IMR-90 (cell line): Measurements from ENCODE around the gene SLC8A1. TPM values are rescaled to one million over a fixed set of nuclear protein-coding genes. Genes with fewer than 3 reads are reported as not detected.
A peak's percentile ranks its signal among the peaks of the same experiment; 100 is the strongest.

ENCODE experiments used
- ATAC-seq: fragments of 200-7000 bp; cut with Tn5 transposase; 2 replicates; pipeline ENCODE4 v1.9.1; 2020; ENCODE audit warnings: low read depth, mild to moderate bottlenecking, moderate library complexity
- BruUV-seq: library from RNA; stranded (reverse); fragments of 400-500 nt; replicated peaks from 2 replicates; lab custom pipeline; 2021; lab: Mats Ljungman, UMichigan
- CTCF ChIA-PET: fragments of 300-600 bp; formaldehyde crosslinking; extraction: SDS; loops from one replicate; lab custom pipeline; 2021; ENCODE audit warnings: antibody characterized with exemption; lab: Yijun Ruan, JAX
- POLR2A ChIA-PET: fragments of 300-600 bp; sonication (Branson Sonifier 250); formaldehyde crosslinking; loops from one replicate; lab custom pipeline; 2022; ENCODE audit warnings: antibody characterized with exemption; ENCODE audit not compliant: unreplicated experiment; lab: Charles Lee
- DNase-seq: peaks from one replicate; pipeline ENCODE4 v3.0.0; 2013
- H2AFZ ChIP-seq: replicated peaks from 2 replicates; pipeline ENCODE3; 2013; ENCODE audit warnings: low read length, mild to moderate bottlenecking; ENCODE audit not compliant: poor library complexity
- H2AK5ac ChIP-seq: 2 replicates; pipeline ENCODE4 v1.6.1; 2013; ENCODE audit warnings: low read depth, low read length, inconsistent platforms
- H2AK9ac ChIP-seq: replicated peaks from 2 replicates; pipeline ENCODE3; 2013; ENCODE audit warnings: mild to moderate bottlenecking, low read depth, low read length, moderate library complexity; ENCODE audit not compliant: poor library complexity
- H2BK120ac ChIP-seq: 2 replicates; pipeline ENCODE4 v1.6.1; 2013; ENCODE audit warnings: low read depth, low read length, inconsistent platforms
- H2BK15ac ChIP-seq: 3 replicates; pipeline ENCODE4 v1.6.1; 2013; ENCODE audit warnings: low read depth, low read length, inconsistent platforms
- H2BK20ac ChIP-seq: 2 replicates; pipeline ENCODE4 v1.6.1; 2013; ENCODE audit warnings: low read depth, mild to moderate bottlenecking, inconsistent platforms, low read length, moderate library complexity
- H2BK5ac ChIP-seq: 2 replicates; pipeline ENCODE4 v1.6.1; 2013; ENCODE audit warnings: mild to moderate bottlenecking, low read depth, low read length, inconsistent platforms; ENCODE audit not compliant: poor library complexity, severe bottlenecking
- H3K14ac ChIP-seq: replicated peaks from 2 replicates; pipeline ENCODE4 v1.6.1; 2013; ENCODE audit warnings: low read depth, low read length, inconsistent platforms
- H3K18ac ChIP-seq: 2 replicates; pipeline ENCODE4 v1.6.1; 2013; ENCODE audit warnings: low read depth, low read length, control low read depth
- H3K23ac ChIP-seq: 2 replicates; pipeline ENCODE4 v1.6.1; 2013; ENCODE audit warnings: low read depth, low read length, inconsistent platforms
- H3K27ac ChIP-seq: 2 replicates; pipeline ENCODE4 v1.5.1; 2013; ENCODE audit warnings: mild to moderate bottlenecking, control low read depth, low read length; ENCODE audit not compliant: insufficient read depth
- H3K27me3 ChIP-seq: 2 replicates; pipeline ENCODE4 v1.6.1; 2013; ENCODE audit warnings: low read length; ENCODE audit not compliant: control insufficient read depth, insufficient read depth
- H3K36me3 ChIP-seq: 2 replicates; pipeline ENCODE4 v1.6.1; 2013; ENCODE audit warnings: low read length, mixed read lengths; ENCODE audit not compliant: control insufficient read depth, insufficient read depth
- H3K4ac ChIP-seq: 2 replicates; pipeline ENCODE4 v1.6.1; 2013; ENCODE audit warnings: low read depth, low read length, inconsistent platforms
- H3K4me1 ChIP-seq: 2 replicates; pipeline ENCODE4 v1.6.1; 2013; ENCODE audit warnings: low read length, mixed read lengths; ENCODE audit not compliant: control insufficient read depth, insufficient read depth
- H3K4me2 ChIP-seq: 2 replicates; pipeline ENCODE4 v1.6.1; 2013; ENCODE audit warnings: low read depth, mild to moderate bottlenecking, control low read depth, low read length, moderate library complexity
- H3K4me3 ChIP-seq: 2 replicates; pipeline ENCODE4 v1.5.1; 2013; ENCODE audit warnings: low read depth, mild to moderate bottlenecking, control low read depth, low read length, moderate library complexity; ENCODE audit not compliant: insufficient read depth
- H3K56ac ChIP-seq: 2 replicates; pipeline ENCODE4 v1.6.1; 2013; ENCODE audit warnings: low read length, inconsistent platforms; ENCODE audit not compliant: insufficient read depth; ENCODE audit errors: extremely low read depth
- H3K79me1 ChIP-seq, 2 experiments: 2 replicates each; pipeline ENCODE4 v1.6.1; 2013; ENCODE audit warnings: low read length in 2 of 2, inconsistent platforms in 1 of 2, low read depth in 1 of 2
- H3K9ac ChIP-seq: 2 replicates; pipeline ENCODE4 v1.6.1; 2013; ENCODE audit warnings: low read depth, low read length, control low read depth
- H3K9me1 ChIP-seq: 2 replicates; pipeline ENCODE4 v1.6.1; 2013; ENCODE audit warnings: low read length, inconsistent platforms; ENCODE audit not compliant: insufficient read depth
- H3K9me3 ChIP-seq: 2 replicates; pipeline ENCODE4 v1.6.1; 2013; ENCODE audit warnings: low read length; ENCODE audit not compliant: control insufficient read depth, insufficient read depth
- H4K20me1 ChIP-seq: 2 replicates; pipeline ENCODE4 v1.6.1; 2013; ENCODE audit warnings: low read length, inconsistent platforms; ENCODE audit not compliant: insufficient read depth
- H4K5ac ChIP-seq: 2 replicates; pipeline ENCODE4 v1.6.1; 2013; ENCODE audit warnings: mild to moderate bottlenecking, low read depth, low read length, control low read depth
- H4K8ac ChIP-seq, 2 experiments: 2 replicates each; pipeline ENCODE4 v1.6.1; 2013; ENCODE audit warnings: low read depth in 2 of 2, low read length in 2 of 2, control low read depth in 1 of 2, inconsistent platforms in 1 of 2
- H4K91ac ChIP-seq: 2 replicates; pipeline ENCODE4 v1.6.1; 2013; ENCODE audit warnings: low read depth, low read length, inconsistent platforms; ENCODE audit not compliant: insufficient read depth
- BHLHE40 ChIP-seq: fragments of 150-350 bp; IDR thresholded peaks from 2 replicates; pipeline ENCODE4 v1.6.1; 2016; ENCODE audit warnings: mild to moderate bottlenecking, low read depth, low read length
- MAFK ChIP-seq: IDR thresholded peaks from 2 replicates; pipeline ENCODE4 v1.6.1; 2012; ENCODE audit warnings: low read depth, low read length, improper control_type of control experiment
- MXI1 ChIP-seq: IDR thresholded peaks from 2 replicates; pipeline ENCODE4 v1.6.1; 2012; ENCODE audit warnings: low read depth, mild to moderate bottlenecking, low read length, moderate library complexity, borderline replicate concordance
- RCOR1 ChIP-seq: IDR thresholded peaks from 2 replicates; pipeline ENCODE4 v1.6.1; 2012; ENCODE audit warnings: mild to moderate bottlenecking, low read length, improper control_type of control experiment; ENCODE audit not compliant: insufficient replicate concordance
- SMC3 ChIP-seq: fragments of 150-350 bp; IDR thresholded peaks from 2 replicates; pipeline ENCODE4 v1.6.1; 2016; ENCODE audit warnings: low read depth, mild to moderate bottlenecking, antibody characterized with exemption, low read length, moderate library complexity
- whole genome bisulfite sequencing, 2 experiments: methylation state at CpG; one replicate each; pipeline versions ENCODE4 v1.1.5 to v1.1.7; 2013; ENCODE audit warnings: missing lambda C conversion rate in 2 of 2; ENCODE audit not compliant: insufficient read length in 1 of 2; ENCODE audit errors: extremely low coverage in 2 of 2; 5-methylcytosine and 5-hydroxymethylcytosine counted together
- dilution Hi-C: fragments of 300-500 bp; cut with HindIII; formaldehyde crosslinking; loops from one replicate; pipeline ENCODE4 v1.14.3; 2018; ENCODE audit warnings: low sequenced_read_pairs; ENCODE audit not compliant: unreplicated experiment
- in situ Hi-C: fragments of 300-500 bp; cut with MboI; formaldehyde crosslinking; loops from 3 replicates; pipeline ENCODE4 v1.14.3; 2019; ENCODE audit warnings: low sequenced_read_pairs, inconsistent platforms, mixed read lengths
- intact Hi-C: fragments of 100-400 bp; cut with micrococcal nuclease; formaldehyde crosslinking; loops from 2 replicates; pipeline ENCODE4 v1.10.0; 2022
- polyA plus RNA-seq, 3 experiments: library from polyadenylated mRNA; depleted of rRNA; stranded (reverse); fragments of >200 nt; gene quantifications; 2 replicates each; pipeline ENCODE4 v1.2.3, GENCODE V29; 2012; ENCODE audit warnings: low replicate concordance in 1 of 3
- total RNA-seq: library from RNA; depleted of rRNA; stranded (reverse); fragments of >200 nt; gene quantifications from 2 replicates; pipeline ENCODE4 v1.2.3, GENCODE V29; 2012
- TF ChIP-seq, protein P1 (sequence below): fragments of 150-350 bp; IDR thresholded peaks from 2 replicates; pipeline ENCODE4 v1.6.1; 2017; ENCODE audit warnings: mild to moderate bottlenecking, antibody characterized with exemption, low read length, low read depth

The SLC8A1 gene
- total and polyA plus RNA-seq, 2 of the 4 experiments (the other 2 are of a cell fraction), result 7.7 to 57.0 TPM

DNA sequence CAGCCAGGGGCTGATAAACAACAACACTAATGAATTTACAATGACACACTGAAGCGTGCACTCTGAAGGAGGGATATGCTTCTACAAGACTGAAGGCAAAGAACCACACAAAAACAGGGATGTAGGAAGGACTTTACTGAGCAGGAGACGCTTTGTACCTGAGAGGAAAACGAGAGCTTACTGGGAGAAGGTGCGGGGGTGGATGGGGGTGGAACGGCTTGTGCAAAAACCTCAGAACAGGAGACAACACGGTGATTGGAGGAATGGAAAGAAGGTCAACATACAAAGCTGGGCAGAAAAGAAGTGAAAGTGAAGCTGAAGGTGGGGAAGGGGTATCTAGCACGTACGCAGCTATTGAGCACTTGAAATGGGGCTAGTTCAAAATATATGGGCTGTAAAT, 93.1 kb downstream of the SLC8A1 start:
- Histone ChIP-seq H2BK20ac (peak overlapping the region; percentile 41), H2BK120ac (peak overlapping the region; percentile 55; the same call in 1 of the 2 replicates), H3K9ac (no peak overlapping the region), H3K23ac (no peak overlapping the region), H2BK15ac (peak overlapping the region; percentile 9; the same call in 2 of the 3 replicates), H4K5ac (peak overlapping the region; percentile 59; the same call in 1 of the 2 replicates), H3K4me3 (no peak overlapping the region), H3K56ac (no peak overlapping the region), H3K27ac (peak overlapping the region; percentile 29; the same call in 1 of the 2 replicates), H3K9me3 (no peaks in the 10 kb centered on the region), H3K18ac (peak overlapping the region; percentile 75), H3K36me3 (no peaks in the 10 kb centered on the region), H3K4ac (no peak overlapping the region; the same call in 1 of the 2 replicates), H3K79me1 (peaks cover 46 to 70% of the 10 kb centered on the region in 2 experiments), H3K9me1 (peaks cover 13% of the 10 kb centered on the region), H3K4me1 (peaks cover 14% of the 10 kb centered on the region), H2AFZ (no peak overlapping the region), H4K20me1 (no peaks in the 10 kb centered on the region), H2AK5ac (peak overlapping the region; percentile 62), H3K14ac (0 out of 2 replicates have a peak overlapping the region, but pooled peaks have one; percentile 17), H3K27me3 (no peaks in the 10 kb centered on the region), H2BK5ac (no peak overlapping the region), H2AK9ac (no peak overlapping the region), H4K8ac (0 out of 4 replicates have a peak overlapping the region, but pooled peaks of 1 of the 2 experiments have one; percentile 35), H4K91ac (peak overlapping the region; percentile 49; the same call in 1 of the 2 replicates), H3K4me2 (no peak overlapping the region)
- intact Hi-C loops, result no loop called here
- in situ Hi-C loops, result no loop called here
- TF ChIP-seq BHLHE40 (no peak), SMC3 (no peak), MXI1 (no peak), MAFK (no peak), RCOR1 (no peak)
- TF ChIP-seq, protein P1, sequence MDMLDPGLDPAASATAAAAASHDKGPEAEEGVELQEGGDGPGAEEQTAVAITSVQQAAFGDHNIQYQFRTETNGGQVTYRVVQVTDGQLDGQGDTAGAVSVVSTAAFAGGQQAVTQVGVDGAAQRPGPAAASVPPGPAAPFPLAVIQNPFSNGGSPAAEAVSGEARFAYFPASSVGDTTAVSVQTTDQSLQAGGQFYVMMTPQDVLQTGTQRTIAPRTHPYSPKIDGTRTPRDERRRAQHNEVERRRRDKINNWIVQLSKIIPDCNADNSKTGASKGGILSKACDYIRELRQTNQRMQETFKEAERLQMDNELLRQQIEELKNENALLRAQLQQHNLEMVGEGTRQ, result no peak
- dilution Hi-C loops, result no loop called here
- no TSS peak for BruUV-seq
- POLR2A ChIA-PET, result no interaction called here
- CTCF ChIA-PET, result interaction anchor here (0.6 kb wide), 1 partner anchor 138 kb away, joined by 3 read pairs; no protein-coding TSS in a partner anchor
- ATAC-seq (no peak), DNase-seq (no peak)
- 85% methylated on average over 4 of the region's 8 CpGs; no CpG with 5 or more reads in 1 of the 2 experiments for WGBS, 2 experiments
